HFF-Myc (cell line): Measurements from ENCODE around the gene C11orf98.
"Not testable (repeated sequence)": the region's sequence is repeated elsewhere in the genome, so short reads cannot be mapped to it uniquely, and the experiment has no call there.

ENCODE experiments used
- DNase-seq: peaks from one replicate; pipeline ENCODE4 v3.0.0-alpha.2; 2011; ENCODE audit warnings: low read depth; ENCODE audit errors: extremely low read depth
- H3K4me3 ChIP-seq: replicated peaks from 2 replicates; pipeline ENCODE4 v1.5.1; 2011; ENCODE audit warnings: low read depth, mild to moderate bottlenecking, control low read depth, low read length
- CTCF ChIP-seq: IDR thresholded peaks from 2 replicates; pipeline ENCODE4 v1.5.1; 2012; ENCODE audit warnings: mild to moderate bottlenecking, low read depth, low read length, control low read depth; ENCODE audit errors: missing control alignments

C11orf98 gene

GRCh38 chr11:62621027-62621566 is 43.9 kb downstream of the C11orf98 start:
- no peak for TF ChIP-seq CTCF
- no peak for DNase-seq
- peak overlapping the region; percentile 72 for H3K4me3 ChIP-seq

GRCh38 chr11:62616957-62617356 is 48.1 kb downstream of the C11orf98 start:
- not testable (repeated sequence) for H3K4me3 ChIP-seq, DNase-seq

GRCh38 chr11:62615521-62615920 is 49.5 kb downstream of the C11orf98 start:
- no peak for DNase-seq
- no peak overlapping the region for H3K4me3 ChIP-seq
- TF ChIP-seq CTCF, result no peak

GRCh38 chr11:62614275-62614674 is 50.7 kb downstream of the C11orf98 start:
- H3K4me3 ChIP-seq, result no peak overlapping the region
- no peak for DNase-seq
- TF ChIP-seq CTCF, result no peak

- DNase-seq, result no peak
- no peak overlapping the region; the same call in 1 of the 2 replicates for H3K4me3 ChIP-seq
- TF ChIP-seq CTCF, result no peak
Measured at GRCh38 chr11:62613291-62613778, 51.7 kb downstream of the C11orf98 start.
